Small intestine (tissue), 7 donors: ENCODE data around the gene CIT. TPM values are rescaled to one million over a fixed set of nuclear protein-coding genes. Genes with fewer than 3 reads are reported as not detected.

Source experiments
- DNase-seq, 2 donors: peaks; one replicate each; pipeline versions ENCODE4 v3.0.0 to v3.0.0-alpha.2; 2013
- FAIRE-seq: peaks from 2 replicates; lab custom pipeline; 2012; peaks lifted over from hg19 to GRCh38; lab: Jason Lieb, UNC
- H3K27ac ChIP-seq, 3 donors: one replicate each; pipeline ENCODE4 v1.5.1; 2013; ENCODE audit warnings: low read length in 2 of 3, mild to moderate bottlenecking in 2 of 3, control low read depth in 1 of 3, inconsistent platforms in 1 of 3, low read depth in 1 of 3, moderate library complexity in 1 of 3
- H3K27me3 ChIP-seq, 3 donors: one replicate each; pipeline ENCODE4 v1.6.1; 2013; ENCODE audit warnings: low read length in 3 of 3, inconsistent platforms in 1 of 3; ENCODE audit not compliant: control insufficient read depth in 3 of 3, insufficient read depth in 3 of 3
- H3K36me3 ChIP-seq, 3 donors: one replicate each; pipeline ENCODE4 v1.6.1; 2013; ENCODE audit warnings: low read length in 3 of 3, inconsistent platforms in 1 of 3, low read depth in 1 of 3, mild to moderate bottlenecking in 1 of 3, moderate library complexity in 1 of 3; ENCODE audit not compliant: control insufficient read depth in 3 of 3, insufficient read depth in 2 of 3
- H3K4me1 ChIP-seq, 3 donors: one replicate each; pipeline ENCODE4 v1.6.1; 2013; ENCODE audit warnings: low read length in 2 of 3, inconsistent platforms in 1 of 3, low read depth in 1 of 3, mild to moderate bottlenecking in 1 of 3, moderate library complexity in 1 of 3; ENCODE audit not compliant: control insufficient read depth in 3 of 3, insufficient read depth in 2 of 3
- H3K4me3 ChIP-seq, 3 donors: one replicate each; pipeline ENCODE4 v1.5.1; 2013; ENCODE audit warnings: low read length in 3 of 3, control low read depth in 1 of 3, inconsistent platforms in 1 of 3, low read depth in 1 of 3, mild to moderate bottlenecking in 1 of 3, moderate library complexity in 1 of 3
- H3K9me3 ChIP-seq, 2 donors: one replicate each; pipeline ENCODE4 v1.6.1; 2013; ENCODE audit warnings: low read depth in 1 of 2, low read length in 1 of 2; ENCODE audit not compliant: control insufficient read depth in 2 of 2, insufficient read depth in 1 of 2
- WGBS, 3 donors: extraction: QIAGEN DNeasy Blood & Tissue Kit; methylation state at CpG; one replicate each; pipeline ENCODE4 v1.1.7; 2013; 5-methylcytosine and 5-hydroxymethylcytosine counted together
- polyA plus RNA-seq, 4 donors: library from polyadenylated mRNA; stranded (reverse) in 3 of 4; unstranded in 1 of 4; fragments of 200-250 nt in 3 of 4; fragments of 120-200 nt in 1 of 4; gene quantifications; one replicate each; pipeline versions ENCODE4 v1.2.1 to v1.2.3, GENCODE V29; 2013
- donor health status: healthy with polysubstance abuse.
- donor health status: control.
- donor health status: control.
- donor health status: Bipolar disorder and iron deficiency.
- donor health status: healthy.

Gene CIT
- polyA plus RNA-seq, 4 donors: 0.22 to 6.5 (median 4.6) TPM

DNA sequence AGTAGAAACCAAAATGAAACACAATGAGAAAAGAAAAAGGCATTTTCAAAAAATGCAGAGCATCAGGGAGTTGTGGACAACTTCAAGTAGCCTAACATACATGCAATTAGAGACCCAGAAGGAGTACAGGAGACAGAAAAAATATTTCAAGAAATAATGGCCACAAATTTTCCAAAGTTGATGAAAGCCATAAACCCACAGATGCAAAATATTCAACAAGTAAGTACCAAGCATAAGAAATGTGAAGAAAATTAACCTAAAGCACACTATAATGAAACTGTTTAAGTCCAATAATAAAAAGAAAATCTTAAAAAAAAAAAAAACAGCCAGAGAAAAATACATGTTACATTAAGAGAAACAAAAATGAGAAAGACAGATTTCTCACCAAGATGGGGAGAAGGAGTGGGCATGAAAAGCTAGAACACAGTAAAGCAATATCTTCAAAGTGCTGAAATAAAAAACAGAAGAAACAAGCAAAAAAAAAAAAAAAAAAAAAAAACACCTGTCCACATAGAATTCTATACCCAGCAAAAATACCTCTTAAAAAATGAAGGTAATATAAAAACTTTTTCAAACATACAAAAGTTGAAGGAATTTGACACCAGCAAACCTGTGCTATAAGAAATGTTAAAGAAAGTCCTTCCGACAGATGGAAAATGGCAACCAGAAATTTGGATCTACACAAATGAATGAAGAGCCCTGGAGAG is 132.1 kb downstream of the CIT start:
- H3K27me3 ChIP-seq: no peaks in the 10 kb centered on the region
- no peak overlapping the region for H3K27ac ChIP-seq
- DNase-seq (no peak), FAIRE-seq (no peak)
- H3K9me3 ChIP-seq: peaks cover 0 to 8% of the 10 kb centered on the region in 2 donors
- peaks cover 0 to 3% (median 1%) of the 10 kb centered on the region in 3 donors for H3K36me3 ChIP-seq
- no peaks in the 10 kb centered on the region for H3K4me1 ChIP-seq
- no peak overlapping the region for H3K4me3 ChIP-seq
- WGBS, 3 donors: 97 to 100% (median 98%) methylated on average over 1 of the region's 1 CpG

DNA sequence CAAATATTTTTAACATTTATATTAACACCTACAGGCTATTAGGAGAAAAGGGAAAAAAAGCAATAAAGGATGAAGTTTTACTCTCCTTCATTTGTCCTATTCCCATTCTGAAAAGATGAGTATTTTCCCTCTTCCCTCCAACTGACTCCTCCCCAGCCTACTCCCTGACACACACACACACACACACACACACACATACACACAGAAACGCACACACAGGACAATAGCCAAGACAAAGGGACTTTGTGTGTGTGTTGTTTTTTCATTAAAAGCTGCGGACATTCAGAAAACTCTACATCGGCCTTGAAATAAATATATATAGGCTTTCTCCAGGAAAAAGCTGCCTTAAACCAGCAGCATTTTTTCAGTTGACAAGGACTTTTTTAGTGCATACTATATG is 134.4 kb downstream of the CIT start:
- H3K27ac ChIP-seq: no peak overlapping the region
- FAIRE-seq (no peak), DNase-seq (no peak)
- no peak overlapping the region for H3K4me3 ChIP-seq
- peaks cover 0 to 3% (median 1%) of the 10 kb centered on the region in 3 donors for H3K36me3 ChIP-seq
- H3K4me1 ChIP-seq: no peaks in the 10 kb centered on the region
- 89 to 97% (median 92%) methylated on average over 3 of the region's 3 CpGs for WGBS, 3 donors
- H3K9me3 ChIP-seq: peaks cover 0 to 8% of the 10 kb centered on the region in 2 donors
- no peaks in the 10 kb centered on the region for H3K27me3 ChIP-seq

DNA sequence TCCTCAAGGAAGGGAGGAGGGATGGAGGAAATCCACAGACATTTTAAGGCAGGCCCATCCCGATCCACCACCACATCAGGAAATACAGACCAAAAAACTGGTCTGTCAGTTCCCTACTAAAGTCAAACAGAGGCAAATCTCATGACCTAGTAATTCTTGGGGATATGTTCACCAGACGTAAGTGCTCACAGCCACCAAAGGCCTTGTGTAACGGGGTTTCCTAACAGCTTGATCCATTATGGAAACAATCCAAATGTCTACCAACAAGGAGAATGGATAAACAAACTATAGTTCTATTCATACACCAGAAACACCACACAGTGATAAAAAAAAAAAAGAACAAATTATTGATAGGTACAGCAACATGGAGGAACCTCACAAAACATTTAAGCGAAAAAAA is 136.3 kb downstream of the CIT start:
- DNase-seq: no peak
- H3K4me3 ChIP-seq: no peak overlapping the region
- peaks cover 0 to 3% (median 1%) of the 10 kb centered on the region in 3 donors for H3K36me3 ChIP-seq
- WGBS, 3 donors: 95 to 99% (median 98%) methylated on average over 4 of the region's 4 CpGs
- peaks cover 0 to 6% of the 10 kb centered on the region in 2 donors for H3K9me3 ChIP-seq
- H3K27ac ChIP-seq: no peak overlapping the region
- H3K27me3 ChIP-seq: no peaks in the 10 kb centered on the region
- H3K4me1 ChIP-seq: no peaks in the 10 kb centered on the region
- no peak for FAIRE-seq

DNA sequence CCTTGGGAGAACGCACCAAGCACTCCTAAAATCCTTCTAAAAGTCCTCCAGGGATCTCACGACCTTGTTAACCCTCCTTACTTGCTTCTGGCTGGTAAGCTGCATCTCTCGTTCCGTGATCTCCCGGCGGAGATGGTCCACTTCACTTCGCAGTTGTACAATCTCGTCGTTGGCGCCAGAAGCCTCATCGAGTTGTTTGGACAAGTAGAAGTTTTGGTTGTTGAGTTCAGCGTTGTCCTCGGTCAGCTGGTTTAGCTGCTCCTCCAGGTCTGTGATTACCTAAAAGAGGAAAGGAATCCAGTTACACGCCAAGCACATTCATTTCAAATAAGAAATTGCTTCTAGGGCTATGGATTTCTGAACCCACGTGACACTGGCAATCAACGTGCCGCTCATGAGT is 142.0 kb downstream of the CIT start:
- no peaks in the 10 kb centered on the region for H3K9me3 ChIP-seq
- H3K4me3 ChIP-seq: no peak overlapping the region
- H3K4me1 ChIP-seq: no peaks in the 10 kb centered on the region
- H3K27me3 ChIP-seq: no peaks in the 10 kb centered on the region
- FAIRE-seq (no peak), DNase-seq (no peak)
- no peak overlapping the region for H3K27ac ChIP-seq
- WGBS, 3 donors: 97 to 98% (median 98%) methylated on average over 17 of the region's 17 CpGs
- peaks cover 0 to 15% (median 0%) of the 10 kb centered on the region in 3 donors for H3K36me3 ChIP-seq

DNA sequence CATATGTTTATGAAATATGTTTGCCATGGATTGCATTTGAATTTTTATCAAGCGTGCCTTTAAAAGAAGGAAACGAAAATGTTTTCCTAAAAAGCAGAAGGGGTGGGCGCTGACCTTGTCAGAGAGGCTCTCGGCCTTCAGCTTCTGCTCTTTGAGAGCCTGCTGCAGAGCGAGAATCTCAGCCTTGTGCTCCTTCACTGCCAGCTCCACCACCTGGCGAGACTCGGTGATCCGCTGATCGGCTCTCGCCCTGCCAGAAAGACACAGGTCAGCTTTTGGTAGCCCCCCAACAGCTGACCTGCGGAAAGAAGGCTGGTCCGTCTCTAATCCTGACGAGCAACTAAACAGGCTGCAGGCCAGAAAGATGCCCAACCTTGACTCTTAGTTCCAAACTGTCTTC is 146.7 kb downstream of the CIT start:
- H3K27me3 ChIP-seq: no peaks in the 10 kb centered on the region
- no peak for DNase-seq
- no peaks in the 10 kb centered on the region for H3K4me1 ChIP-seq
- WGBS, 3 donors: 94 to 97% (median 96%) methylated on average over 13 of the region's 13 CpGs
- no peak overlapping the region for H3K4me3 ChIP-seq
- no peak overlapping the region for H3K27ac ChIP-seq
- H3K36me3 ChIP-seq: peaks cover 0 to 15% (median 0%) of the 10 kb centered on the region in 3 donors
- no peak for FAIRE-seq
- H3K9me3 ChIP-seq: no peaks in the 10 kb centered on the region

DNA sequence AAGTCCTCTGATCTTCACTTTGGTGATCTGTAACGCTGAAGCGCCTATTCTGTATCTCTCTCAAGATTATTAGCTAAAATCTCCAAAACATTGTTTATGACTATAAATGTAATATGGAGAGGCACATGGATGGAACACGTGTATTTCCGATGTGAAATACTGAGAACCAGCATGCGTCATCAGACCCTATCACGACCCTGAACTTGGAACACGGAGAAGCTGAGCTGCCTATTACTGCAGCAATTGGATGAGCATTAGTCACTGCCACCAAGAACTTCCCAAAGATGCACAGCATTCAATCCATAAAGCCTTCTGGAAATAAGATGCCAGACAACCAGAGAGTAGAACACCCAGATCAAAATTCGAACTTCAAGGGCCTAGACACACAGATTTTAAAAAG is 147.2 kb downstream of the CIT start:
- Histone ChIP-seq H3K27ac (no peak overlapping the region), H3K4me1 (no peaks in the 10 kb centered on the region), H3K36me3 (peaks cover 0 to 15% (median 0%) of the 10 kb centered on the region in 3 donors), H3K4me3 (no peak overlapping the region), H3K27me3 (no peaks in the 10 kb centered on the region), H3K9me3 (no peaks in the 10 kb centered on the region)
- no peak for FAIRE-seq
- 96 to 97% (median 96%) methylated on average over 8 of the region's 8 CpGs for WGBS, 3 donors
- no peak for DNase-seq

DNA sequence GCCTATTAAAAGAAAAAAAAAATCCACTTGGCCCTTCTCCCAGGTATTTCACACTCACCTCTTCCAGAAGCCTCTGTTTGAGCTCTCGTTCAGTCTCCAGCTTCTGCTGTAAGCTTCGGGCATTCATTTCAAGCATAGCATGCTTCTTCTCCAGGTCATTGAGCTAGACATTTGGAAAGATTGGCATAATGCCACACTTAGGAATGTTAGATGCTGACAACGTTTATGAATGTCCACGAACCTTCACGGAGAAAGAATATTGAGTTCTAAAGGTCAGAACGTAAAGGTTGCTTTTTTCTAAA is 148.7 kb downstream of the CIT start:
- Histone ChIP-seq H3K27ac (no peak overlapping the region), H3K9me3 (no peaks in the 10 kb centered on the region), H3K4me3 (no peak overlapping the region), H3K27me3 (no peaks in the 10 kb centered on the region), H3K4me1 (no peaks in the 10 kb centered on the region), H3K36me3 (peaks cover 0 to 5% (median 0%) of the 10 kb centered on the region in 3 donors)
- WGBS, 3 donors: 64 to 79% (median 79%) methylated on average over 6 of the region's 6 CpGs
- DNase-seq: no peak
- no peak for FAIRE-seq

DNA sequence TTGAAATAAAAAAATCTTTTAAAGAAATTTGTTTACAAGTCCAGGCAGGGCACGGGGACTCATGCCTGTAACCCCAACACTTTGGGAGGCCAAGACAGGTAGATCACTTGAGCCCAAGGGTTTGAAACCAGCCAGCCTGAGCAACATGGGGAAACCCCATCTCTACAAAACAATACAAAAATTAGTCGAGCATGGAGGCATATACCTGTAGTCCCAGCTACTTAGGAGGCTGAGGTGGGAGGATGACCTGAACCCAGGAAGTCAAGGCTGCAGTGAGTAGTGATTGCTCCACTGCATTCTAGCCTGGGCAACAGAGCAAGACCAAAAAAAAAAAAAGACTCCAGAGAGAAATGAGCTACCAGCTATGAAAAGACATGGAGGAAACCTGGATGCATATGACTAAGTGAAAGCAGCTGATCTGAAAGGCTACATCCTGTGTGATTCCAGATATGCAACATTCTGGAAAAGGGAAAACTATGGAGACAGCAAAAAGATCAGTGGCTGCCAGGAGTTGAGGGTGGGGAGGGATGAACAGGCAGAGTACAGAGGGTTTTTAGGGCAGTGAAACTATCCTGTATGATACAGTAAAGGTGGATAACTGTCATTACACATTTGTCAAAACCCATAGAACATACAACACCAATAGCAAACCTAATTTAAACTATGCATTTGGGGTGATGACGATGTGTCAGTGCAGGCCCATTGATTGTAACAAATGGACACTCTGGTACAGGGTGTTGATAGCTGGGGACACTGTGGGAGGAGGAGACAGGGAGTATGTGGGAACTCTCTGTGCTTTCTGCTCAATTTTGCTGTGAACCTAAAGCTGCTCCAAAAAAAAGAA is 149.3 kb downstream of the CIT start:
- Histone ChIP-seq H3K27ac (no peak overlapping the region), H3K4me3 (no peak overlapping the region), H3K9me3 (no peaks in the 10 kb centered on the region), H3K4me1 (no peaks in the 10 kb centered on the region), H3K27me3 (no peaks in the 10 kb centered on the region), H3K36me3 (peaks cover 0 to 5% (median 0%) of the 10 kb centered on the region in 3 donors)
- DNase-seq: no peak
- FAIRE-seq: no peak
- WGBS, 3 donors: 90 to 93% (median 91%) methylated on average over 3 of the region's 3 CpGs
